ENCODE measurements around the gene ACTG1. TPM values are rescaled to one million over a fixed set of nuclear protein-coding genes. Genes with fewer than 3 reads are reported as not detected.

ACTG1 gene
- total RNA-seq, 1 experiment from 2014 or later = 3,455 TPM

GRCh38 chr17:81487487-81488275 is 24.9 kb downstream of the ACTG1 start (continued):
- no peak for TF ChIP-seq NR2C2 (CRISPR knock-in tag; IDR thresholded peaks at IDR 0.05)
- peak; percentile 22; the same call in 1 of the 2 replicates for TF ChIP-seq ZNF317 (CRISPR knock-in tag; IDR thresholded peaks at IDR 0.05; ENCODE audit: borderline replicate concordance, low read depth)
- no peak for TF ChIP-seq ZNF219 (CRISPR knock-in tag; IDR thresholded peaks at IDR 0.05; ENCODE audit: borderline replicate concordance)
- no peak for TF ChIP-seq FOXJ3 (CRISPR knock-in tag; IDR thresholded peaks at IDR 0.05; ENCODE audit: borderline replicate concordance)
- peak; percentile 75 for TF ChIP-seq NFYB (CRISPR knock-in tag; conservative IDR thresholded peaks at IDR 0.05; ENCODE audit: low read depth)
- 0 out of 2 replicates have a peak, but pooled peaks have one; percentile 9 for TF ChIP-seq ARID4B (CRISPR knock-in tag; IDR thresholded peaks at IDR 0.05; ENCODE audit: borderline replicate concordance)
- TF ChIP-seq SMAD4 (CRISPR knock-in tag; IDR thresholded peaks at IDR 0.05) = no peak

GRCh38 chr17:81487089-81487486 is 25.5 kb downstream of the ACTG1 start:
- DNase-seq (ENCODE audit: low spot score) = no peak
- ChIA-PET CTCF (no interaction called here), POLR2A (no interaction called here)
- Mint-ChIP-seq H3K27me3 (ENCODE audit: low read depth) (peaks cover 54% of the 10 kb centered on the region), H3K36me3 (no peaks in the 10 kb centered on the region), H3K27ac (no peak overlapping the region), H3K4me3 (no peak overlapping the region; the same call in 1 of the 2 replicates), H3K9me3 (no peaks in the 10 kb centered on the region), H3K4me1 (peaks cover 28% of the 10 kb centered on the region)
- TF ChIP-seq GTF2I (CRISPR knock-in tag; conservative IDR thresholded peaks at IDR 0.05) (no peak), RELA (CRISPR knock-in tag; IDR thresholded peaks at IDR 0.05; ENCODE audit: borderline replicate concordance) (no peak), ATF1 (CRISPR knock-in tag; IDR thresholded peaks at IDR 0.05) (no peak), ZNF317 (CRISPR knock-in tag; IDR thresholded peaks at IDR 0.05; ENCODE audit: borderline replicate concordance, low read depth) (no peak), ZNF138 (CRISPR knock-in tag; conservative IDR thresholded peaks at IDR 0.05) (no peak), USF2 (CRISPR knock-in tag; IDR thresholded peaks at IDR 0.05) (no peak), FOXK1 (CRISPR knock-in tag; IDR thresholded peaks at IDR 0.05) (no peak), PRDM15 (CRISPR knock-in tag; IDR thresholded peaks at IDR 0.05) (no peak), JUN (CRISPR knock-in tag; IDR thresholded peaks at IDR 0.05) (no peak)
- ATAC-seq = no peak

Measured in WTC11 (cell line).